Measurements from ENCODE around the gene MAD1L1.

- TF ChIP-seq POLR2AphosphoS5 (IDR thresholded peaks at IDR 0.05; ENCODE audit: low read depth, low read length) (no peak), POLR2A (IDR thresholded peaks at IDR 0.05; ENCODE audit: low read depth, low read length) (no peak), TAF1 (IDR thresholded peaks at IDR 0.05; ENCODE audit: borderline replicate concordance, low read depth, low read length) (no peak)
Measured at GRCh38 chr7:2273866-2274265, 41.1 kb upstream of the MAD1L1 start.
